Measurements from ENCODE around the gene TAC4. TPM values are rescaled to one million over a fixed set of nuclear protein-coding genes. Genes with fewer than 3 reads are reported as not detected.

TAC4 gene
- total RNA-seq, 2 donors from 2014 or later: not detected

- peak; percentile 99 for DNase-seq (ENCODE audit: low spot score)
- H3K9me3 ChIP-seq: no peaks in the 10 kb centered on the region
- H3K4me3 ChIP-seq: peak within 1 kb of the TSS; percentile 93 to 95
- peaks cover 17% of the 10 kb centered on the region for H3K36me3 ChIP-seq
- no peaks in the 10 kb centered on the region for H3K27me3 ChIP-seq
- peaks cover 0 to 39% of the 10 kb centered on the region in 2 donors for H3K4me1 ChIP-seq
- TF ChIP-seq CTCF (IDR thresholded peaks at IDR 0.05): peak in 1 of 2 donors; percentile 27
- peak within 1 kb of the TSS; percentile 100 for H3K27ac ChIP-seq
Observed at GRCh38 chr17:49788478-49789242, 59.2 kb downstream of the TAC4 start, which contains the start of gene KAT7. TSS of gene KAT7 (plus strand) at chr17:49788681. CDS start at chr17:49788835, 154 bp downstream.

Other genes starting within 250 kb of the TAC4 start
- gene SPOP, start 170.0 kb downstream of the TAC4 start, total RNA-seq: 10 to 100 TPM; 40.9 to 71.8 TPM
- 10 to 100 TPM; 54.1 to 83.6 TPM for gene SLC35B1, start 140.1 kb downstream of the TAC4 start, total RNA-seq
- 10 to 100 TPM; 15.1 to 15.5 TPM for gene FAM117A, start 83.9 kb downstream of the TAC4 start, total RNA-seq
- 10 to 100 TPM; 30.5 to 38.2 TPM for gene KAT7, start 59.4 kb downstream of the TAC4 start, total RNA-seq
- gene DLX4, start 121.1 kb upstream of the TAC4 start, total RNA-seq: under 1 TPM in 1 of 2 donors, not detected in 1; 0.71 TPM
- under 1 TPM in 1 of 2 donors, not detected in 1; 0.12 TPM for gene DLX3, start 147.2 kb upstream of the TAC4 start, total RNA-seq
- gene ITGA3, start 208.0 kb upstream of the TAC4 start, total RNA-seq: 10 to 100 TPM; 29.5 to 61.8 TPM
- gene PDK2, start 247.3 kb upstream of the TAC4 start, total RNA-seq: 100 to 1,000 TPM; 186 to 214 TPM

Data from right atrium auricular region (tissue), 2 donors.